ENCODE data around the gene KDF1. TPM values are rescaled to one million over a fixed set of nuclear protein-coding genes. Genes with fewer than 3 reads are reported as not detected.

The KDF1 gene
- total and polyA plus RNA-seq, 2 experiments from 2014 or later = 13.6 to 21.1 TPM

DNA sequence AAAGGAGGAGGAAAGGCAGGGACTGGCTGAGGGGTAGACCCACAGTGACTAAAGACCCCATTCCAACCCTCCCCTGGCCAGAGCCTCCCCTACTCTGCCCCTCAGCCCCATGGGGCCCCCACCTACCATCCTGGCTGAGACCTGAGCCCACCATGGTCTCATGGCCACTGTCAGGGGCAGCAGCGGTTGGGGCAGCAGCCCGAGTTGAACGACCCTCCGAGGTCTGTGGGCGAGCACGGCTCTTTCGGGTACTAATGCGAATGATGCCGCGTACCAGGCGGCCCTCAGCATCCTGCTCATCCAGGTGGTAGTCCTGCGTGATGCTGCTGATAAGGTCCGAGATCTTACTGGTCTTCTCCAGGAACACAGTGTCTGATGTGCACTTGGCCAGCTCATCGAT is 9.1 kb downstream of the KDF1 start:
- H3K9me2 ChIP-seq (ENCODE audit: insufficient read depth) = no peaks in the 10 kb centered on the region
- peaks cover 10% of the 10 kb centered on the region for H3K27me3 Mint-ChIP-seq (ENCODE audit: insufficient read depth, low read depth, poor library complexity)
- no peak for DNase-seq (ENCODE audit: low spot score)

More for the DNA sequence above, 9.1 kb downstream of the KDF1 start:
- TF ChIP-seq EZH2phosphoT487 (IDR thresholded peaks at IDR 0.05; ENCODE audit: unreplicated experiment) (no peak), NANOG (IDR thresholded peaks at IDR 0.05; ENCODE audit: borderline replicate concordance) (no peak), ZNF114 (CRISPR knock-in tag; IDR thresholded peaks at IDR 0.05) (no peak), POLR2AphosphoS5 (IDR thresholded peaks at IDR 0.05; ENCODE audit: low read depth) (no peak), EZH2 (IDR thresholded peaks at IDR 0.05; ENCODE audit: low read depth, unreplicated experiment) (no peak), ZNF331 (CRISPR knock-in tag; IDR thresholded peaks at IDR 0.05; ENCODE audit: low read depth) (no peak), JUNB (IDR thresholded peaks at IDR 0.05; ENCODE audit: unreplicated experiment) (no peak), CREB1 (CRISPR knock-in tag; IDR thresholded peaks at IDR 0.05; ENCODE audit: low read depth) (no peak), STAT1 (IDR thresholded peaks at IDR 0.05; ENCODE audit: unreplicated experiment) (no peak)
- TF ChIP-seq, protein P1, sequence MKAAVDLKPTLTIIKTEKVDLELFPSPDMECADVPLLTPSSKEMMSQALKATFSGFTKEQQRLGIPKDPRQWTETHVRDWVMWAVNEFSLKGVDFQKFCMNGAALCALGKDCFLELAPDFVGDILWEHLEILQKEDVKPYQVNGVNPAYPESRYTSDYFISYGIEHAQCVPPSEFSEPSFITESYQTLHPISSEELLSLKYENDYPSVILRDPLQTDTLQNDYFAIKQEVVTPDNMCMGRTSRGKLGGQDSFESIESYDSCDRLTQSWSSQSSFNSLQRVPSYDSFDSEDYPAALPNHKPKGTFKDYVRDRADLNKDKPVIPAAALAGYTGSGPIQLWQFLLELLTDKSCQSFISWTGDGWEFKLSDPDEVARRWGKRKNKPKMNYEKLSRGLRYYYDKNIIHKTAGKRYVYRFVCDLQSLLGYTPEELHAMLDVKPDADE (IDR thresholded peaks at IDR 0.05) = no peak
- TF ChIP-seq, protein P2, sequence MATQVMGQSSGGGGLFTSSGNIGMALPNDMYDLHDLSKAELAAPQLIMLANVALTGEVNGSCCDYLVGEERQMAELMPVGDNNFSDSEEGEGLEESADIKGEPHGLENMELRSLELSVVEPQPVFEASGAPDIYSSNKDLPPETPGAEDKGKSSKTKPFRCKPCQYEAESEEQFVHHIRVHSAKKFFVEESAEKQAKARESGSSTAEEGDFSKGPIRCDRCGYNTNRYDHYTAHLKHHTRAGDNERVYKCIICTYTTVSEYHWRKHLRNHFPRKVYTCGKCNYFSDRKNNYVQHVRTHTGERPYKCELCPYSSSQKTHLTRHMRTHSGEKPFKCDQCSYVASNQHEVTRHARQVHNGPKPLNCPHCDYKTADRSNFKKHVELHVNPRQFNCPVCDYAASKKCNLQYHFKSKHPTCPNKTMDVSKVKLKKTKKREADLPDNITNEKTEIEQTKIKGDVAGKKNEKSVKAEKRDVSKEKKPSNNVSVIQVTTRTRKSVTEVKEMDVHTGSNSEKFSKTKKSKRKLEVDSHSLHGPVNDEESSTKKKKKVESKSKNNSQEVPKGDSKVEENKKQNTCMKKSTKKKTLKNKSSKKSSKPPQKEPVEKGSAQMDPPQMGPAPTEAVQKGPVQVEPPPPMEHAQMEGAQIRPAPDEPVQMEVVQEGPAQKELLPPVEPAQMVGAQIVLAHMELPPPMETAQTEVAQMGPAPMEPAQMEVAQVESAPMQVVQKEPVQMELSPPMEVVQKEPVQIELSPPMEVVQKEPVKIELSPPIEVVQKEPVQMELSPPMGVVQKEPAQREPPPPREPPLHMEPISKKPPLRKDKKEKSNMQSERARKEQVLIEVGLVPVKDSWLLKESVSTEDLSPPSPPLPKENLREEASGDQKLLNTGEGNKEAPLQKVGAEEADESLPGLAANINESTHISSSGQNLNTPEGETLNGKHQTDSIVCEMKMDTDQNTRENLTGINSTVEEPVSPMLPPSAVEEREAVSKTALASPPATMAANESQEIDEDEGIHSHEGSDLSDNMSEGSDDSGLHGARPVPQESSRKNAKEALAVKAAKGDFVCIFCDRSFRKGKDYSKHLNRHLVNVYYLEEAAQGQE (IDR thresholded peaks at IDR 0.05; ENCODE audit: unreplicated experiment) = no peak
- TF ChIP-seq, protein P3, sequence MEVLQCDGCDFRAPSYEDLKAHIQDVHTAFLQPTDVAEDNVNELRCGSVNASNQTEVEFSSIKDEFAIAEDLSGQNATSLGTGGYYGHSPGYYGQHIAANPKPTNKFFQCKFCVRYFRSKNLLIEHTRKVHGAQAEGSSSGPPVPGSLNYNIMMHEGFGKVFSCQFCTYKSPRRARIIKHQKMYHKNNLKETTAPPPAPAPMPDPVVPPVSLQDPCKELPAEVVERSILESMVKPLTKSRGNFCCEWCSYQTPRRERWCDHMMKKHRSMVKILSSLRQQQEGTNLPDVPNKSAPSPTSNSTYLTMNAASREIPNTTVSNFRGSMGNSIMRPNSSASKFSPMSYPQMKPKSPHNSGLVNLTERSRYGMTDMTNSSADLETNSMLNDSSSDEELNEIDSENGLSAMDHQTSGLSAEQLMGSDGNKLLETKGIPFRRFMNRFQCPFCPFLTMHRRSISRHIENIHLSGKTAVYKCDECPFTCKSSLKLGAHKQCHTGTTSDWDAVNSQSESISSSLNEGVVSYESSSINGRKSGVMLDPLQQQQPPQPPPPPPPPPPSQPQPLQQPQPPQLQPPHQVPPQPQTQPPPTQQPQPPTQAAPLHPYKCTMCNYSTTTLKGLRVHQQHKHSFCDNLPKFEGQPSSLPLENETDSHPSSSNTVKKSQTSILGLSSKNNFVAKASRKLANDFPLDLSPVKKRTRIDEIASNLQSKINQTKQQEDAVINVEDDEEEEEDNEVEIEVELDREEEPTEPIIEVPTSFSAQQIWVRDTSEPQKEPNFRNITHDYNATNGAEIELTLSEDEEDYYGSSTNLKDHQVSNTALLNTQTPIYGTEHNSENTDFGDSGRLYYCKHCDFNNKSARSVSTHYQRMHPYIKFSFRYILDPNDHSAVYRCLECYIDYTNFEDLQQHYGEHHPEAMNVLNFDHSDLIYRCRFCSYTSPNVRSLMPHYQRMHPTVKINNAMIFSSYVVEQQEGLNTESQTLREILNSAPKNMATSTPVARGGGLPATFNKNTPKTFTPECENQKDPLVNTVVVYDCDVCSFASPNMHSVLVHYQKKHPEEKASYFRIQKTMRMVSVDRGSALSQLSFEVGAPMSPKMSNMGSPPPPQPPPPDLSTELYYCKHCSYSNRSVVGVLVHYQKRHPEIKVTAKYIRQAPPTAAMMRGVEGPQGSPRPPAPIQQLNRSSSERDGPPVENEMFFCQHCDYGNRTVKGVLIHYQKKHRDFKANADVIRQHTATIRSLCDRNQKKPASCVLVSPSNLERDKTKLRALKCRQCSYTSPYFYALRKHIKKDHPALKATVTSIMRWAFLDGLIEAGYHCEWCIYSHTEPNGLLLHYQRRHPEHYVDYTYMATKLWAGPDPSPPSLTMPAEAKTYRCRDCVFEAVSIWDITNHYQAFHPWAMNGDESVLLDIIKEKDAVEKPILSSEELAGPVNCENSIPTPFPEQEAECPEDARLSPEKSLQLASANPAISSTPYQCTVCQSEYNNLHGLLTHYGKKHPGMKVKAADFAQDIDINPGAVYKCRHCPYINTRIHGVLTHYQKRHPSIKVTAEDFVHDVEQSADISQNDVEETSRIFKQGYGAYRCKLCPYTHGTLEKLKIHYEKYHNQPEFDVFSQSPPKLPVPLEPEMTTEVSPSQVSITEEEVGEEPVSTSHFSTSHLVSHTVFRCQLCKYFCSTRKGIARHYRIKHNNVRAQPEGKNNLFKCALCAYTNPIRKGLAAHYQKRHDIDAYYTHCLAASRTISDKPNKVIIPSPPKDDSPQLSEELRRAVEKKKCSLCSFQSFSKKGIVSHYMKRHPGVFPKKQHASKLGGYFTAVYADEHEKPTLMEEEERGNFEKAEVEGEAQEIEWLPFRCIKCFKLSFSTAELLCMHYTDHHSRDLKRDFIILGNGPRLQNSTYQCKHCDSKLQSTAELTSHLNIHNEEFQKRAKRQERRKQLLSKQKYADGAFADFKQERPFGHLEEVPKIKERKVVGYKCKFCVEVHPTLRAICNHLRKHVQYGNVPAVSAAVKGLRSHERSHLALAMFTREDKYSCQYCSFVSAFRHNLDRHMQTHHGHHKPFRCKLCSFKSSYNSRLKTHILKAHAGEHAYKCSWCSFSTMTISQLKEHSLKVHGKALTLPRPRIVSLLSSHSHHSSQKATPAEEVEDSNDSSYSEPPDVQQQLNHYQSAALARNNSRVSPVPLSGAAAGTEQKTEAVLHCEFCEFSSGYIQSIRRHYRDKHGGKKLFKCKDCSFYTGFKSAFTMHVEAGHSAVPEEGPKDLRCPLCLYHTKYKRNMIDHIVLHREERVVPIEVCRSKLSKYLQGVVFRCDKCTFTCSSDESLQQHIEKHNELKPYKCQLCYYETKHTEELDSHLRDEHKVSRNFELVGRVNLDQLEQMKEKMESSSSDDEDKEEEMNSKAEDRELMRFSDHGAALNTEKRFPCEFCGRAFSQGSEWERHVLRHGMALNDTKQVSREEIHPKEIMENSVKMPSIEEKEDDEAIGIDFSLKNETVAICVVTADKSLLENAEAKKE (CRISPR knock-in tag; IDR thresholded peaks at IDR 0.05) = no peak
- TF ChIP-seq, protein P4, sequence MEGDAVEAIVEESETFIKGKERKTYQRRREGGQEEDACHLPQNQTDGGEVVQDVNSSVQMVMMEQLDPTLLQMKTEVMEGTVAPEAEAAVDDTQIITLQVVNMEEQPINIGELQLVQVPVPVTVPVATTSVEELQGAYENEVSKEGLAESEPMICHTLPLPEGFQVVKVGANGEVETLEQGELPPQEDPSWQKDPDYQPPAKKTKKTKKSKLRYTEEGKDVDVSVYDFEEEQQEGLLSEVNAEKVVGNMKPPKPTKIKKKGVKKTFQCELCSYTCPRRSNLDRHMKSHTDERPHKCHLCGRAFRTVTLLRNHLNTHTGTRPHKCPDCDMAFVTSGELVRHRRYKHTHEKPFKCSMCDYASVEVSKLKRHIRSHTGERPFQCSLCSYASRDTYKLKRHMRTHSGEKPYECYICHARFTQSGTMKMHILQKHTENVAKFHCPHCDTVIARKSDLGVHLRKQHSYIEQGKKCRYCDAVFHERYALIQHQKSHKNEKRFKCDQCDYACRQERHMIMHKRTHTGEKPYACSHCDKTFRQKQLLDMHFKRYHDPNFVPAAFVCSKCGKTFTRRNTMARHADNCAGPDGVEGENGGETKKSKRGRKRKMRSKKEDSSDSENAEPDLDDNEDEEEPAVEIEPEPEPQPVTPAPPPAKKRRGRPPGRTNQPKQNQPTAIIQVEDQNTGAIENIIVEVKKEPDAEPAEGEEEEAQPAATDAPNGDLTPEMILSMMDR (conservative IDR thresholded peaks at IDR 0.05; ENCODE audit: low read depth in 2 of 2) = no peak
- Histone ChIP-seq H3K27me3 (ENCODE audit: insufficient read depth) (no peaks in the 10 kb centered on the region), H3K4me2 (no peak overlapping the region), H3K36me3 (ENCODE audit: insufficient read depth) (peaks cover 4% of the 10 kb centered on the region; the same call in 1 of the 2 replicates), H3K27ac (ENCODE audit: low read depth) (no peak overlapping the region), H4K20me1 (replicated peaks; ENCODE audit: insufficient read depth) (peaks cover 5% of the 10 kb centered on the region; the same call in 1 of the 2 replicates), H3K79me2 (replicated peaks; ENCODE audit: insufficient read depth) (no peaks in the 10 kb centered on the region), H3K4me1 (ENCODE audit: insufficient read depth) (no peaks in the 10 kb centered on the region), H3F3A (replicated peaks; ENCODE audit: low read depth) (peaks cover 17% of the 10 kb centered on the region), H3K4me3 (no peak overlapping the region), H2AFZ (no peak overlapping the region)
- no peak for ATAC-seq
- no peaks in the 10 kb centered on the region for H3K4me1 Mint-ChIP-seq
- no peak overlapping the region for H3K4me3 Mint-ChIP-seq
- peaks cover 39% of the 10 kb centered on the region for H3K36me3 Mint-ChIP-seq (ENCODE audit: low read depth)
- no peak overlapping the region for H3K27ac Mint-ChIP-seq
- no peaks in the 10 kb centered on the region for H3K9me3 Mint-ChIP-seq
